GM04503 (cell line): ENCODE data around the gene SLC30A2.

ENCODE experiments used
- DNase-seq: peaks from one replicate; pipeline ENCODE4 v3.0.0-alpha.2; 2012; ENCODE audit warnings: low read depth

The SLC30A2 gene

GRCh38 chr1:25996966-25997827 lies 48.7 kb downstream of the SLC30A2 start:
- no peak for DNase-seq

- no peak for DNase-seq
Measured at GRCh38 chr1:25994402-25995150, 51.3 kb downstream of the SLC30A2 start.

- DNase-seq = no peak
Measured at GRCh38 chr1:25993197-25993951, 52.5 kb downstream of the SLC30A2 start.

GRCh38 chr1:25992689-25993171 lies 53.2 kb downstream of the SLC30A2 start:
- DNase-seq = no peak

- DNase-seq = no peak
Measured at GRCh38 chr1:25991937-25992688, 53.8 kb downstream of the SLC30A2 start.

- no peak for DNase-seq
Measured at GRCh38 chr1:25990702-25991395, 55.1 kb downstream of the SLC30A2 start.

- DNase-seq = no peak
Measured at GRCh38 chr1:25990251-25990650, 55.7 kb downstream of the SLC30A2 start.

GRCh38 chr1:25989440-25990234 lies 56.3 kb downstream of the SLC30A2 start:
- DNase-seq = no peak

- no peak for DNase-seq
Measured at GRCh38 chr1:25987951-25988350, 58.0 kb downstream of the SLC30A2 start.
